Measurements from ENCODE around the gene WT1.

DNA sequence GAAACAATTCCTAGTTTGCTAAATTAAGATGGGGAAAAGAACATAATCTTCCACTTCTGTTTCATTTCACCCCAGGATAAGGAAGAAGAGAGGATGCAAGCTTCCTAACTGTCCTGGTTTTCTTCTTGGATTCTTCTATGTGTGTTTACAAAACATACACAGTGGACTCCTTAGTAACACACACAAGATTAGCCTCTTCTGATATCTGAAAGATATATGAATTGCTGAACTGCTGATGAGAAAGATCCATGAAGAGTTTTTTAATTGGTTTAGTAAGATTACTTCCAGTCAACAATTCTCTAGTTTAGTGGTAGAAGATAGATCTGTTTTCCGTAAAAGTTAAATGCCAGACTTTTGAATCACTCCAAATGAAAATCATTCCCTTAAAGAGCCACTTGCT lies 86.8 kb downstream of the WT1 start:
- TF ChIP-seq, protein P1, sequence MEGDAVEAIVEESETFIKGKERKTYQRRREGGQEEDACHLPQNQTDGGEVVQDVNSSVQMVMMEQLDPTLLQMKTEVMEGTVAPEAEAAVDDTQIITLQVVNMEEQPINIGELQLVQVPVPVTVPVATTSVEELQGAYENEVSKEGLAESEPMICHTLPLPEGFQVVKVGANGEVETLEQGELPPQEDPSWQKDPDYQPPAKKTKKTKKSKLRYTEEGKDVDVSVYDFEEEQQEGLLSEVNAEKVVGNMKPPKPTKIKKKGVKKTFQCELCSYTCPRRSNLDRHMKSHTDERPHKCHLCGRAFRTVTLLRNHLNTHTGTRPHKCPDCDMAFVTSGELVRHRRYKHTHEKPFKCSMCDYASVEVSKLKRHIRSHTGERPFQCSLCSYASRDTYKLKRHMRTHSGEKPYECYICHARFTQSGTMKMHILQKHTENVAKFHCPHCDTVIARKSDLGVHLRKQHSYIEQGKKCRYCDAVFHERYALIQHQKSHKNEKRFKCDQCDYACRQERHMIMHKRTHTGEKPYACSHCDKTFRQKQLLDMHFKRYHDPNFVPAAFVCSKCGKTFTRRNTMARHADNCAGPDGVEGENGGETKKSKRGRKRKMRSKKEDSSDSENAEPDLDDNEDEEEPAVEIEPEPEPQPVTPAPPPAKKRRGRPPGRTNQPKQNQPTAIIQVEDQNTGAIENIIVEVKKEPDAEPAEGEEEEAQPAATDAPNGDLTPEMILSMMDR (IDR thresholded peaks at IDR 0.05), result no peak
- TF ChIP-seq POLR2AphosphoS5 (IDR thresholded peaks at IDR 0.05), result no peak
- TF ChIP-seq POLR2A (IDR thresholded peaks at IDR 0.05), result no peak
